Kidney (tissue), 14 donors: ENCODE data around the gene SLC25A48. TPM values are rescaled to one million over a fixed set of nuclear protein-coding genes. Genes with fewer than 3 reads are reported as not detected.

Experiments
- DNase-seq, 5 donors: peaks; one replicate each; pipeline ENCODE4 v3.0.0-alpha.2; 2013 to 2020
- FAIRE-seq: peaks from 2 replicates; lab custom pipeline; 2012; peaks lifted over from hg19 to GRCh38; lab: Jason Lieb, UNC
- H3K27ac ChIP-seq, 2 donors: one replicate each; pipeline ENCODE4 v1.7.0; 2013; ENCODE audit warnings: low read depth in 2 of 2, low read length in 2 of 2, inconsistent platforms in 1 of 2
- H3K27me3 ChIP-seq: one replicate; pipeline ENCODE4 v1.7.1; 2013; ENCODE audit warnings: low read length, inconsistent platforms; ENCODE audit not compliant: control insufficient read depth, insufficient read depth
- H3K36me3 ChIP-seq, 3 donors: one replicate each; pipeline versions ENCODE4 v1.7.0 to v1.7.1; 2013; ENCODE audit warnings: low read length in 3 of 3, control low read depth in 1 of 3, inconsistent platforms in 1 of 3; ENCODE audit not compliant: insufficient read depth in 3 of 3, control insufficient read depth in 2 of 3
- H3K4me1 ChIP-seq, 3 donors: one replicate each; pipeline versions ENCODE4 v1.7.0 to v1.7.1; 2013; ENCODE audit warnings: low read length in 3 of 3, inconsistent platforms in 1 of 3, low read depth in 1 of 3; ENCODE audit not compliant: control insufficient read depth in 2 of 3, insufficient read depth in 2 of 3
- H3K4me3 ChIP-seq, 3 donors: one replicate each; pipeline versions ENCODE4 v1.7.0 to v1.8.1; 2013; ENCODE audit warnings: low read length in 3 of 3, control low read depth in 1 of 3, inconsistent platforms in 1 of 3
- H3K9ac ChIP-seq, 3 donors: one replicate each; pipeline versions ENCODE4 v1.7.0 to v1.7.1; 2013; ENCODE audit warnings: low read length in 3 of 3, control low read depth in 1 of 3, inconsistent platforms in 1 of 3
- H3K9me3 ChIP-seq, 3 donors: one replicate each; pipeline versions ENCODE4 v1.7.0 to v1.7.1; 2013; ENCODE audit warnings: low read length in 3 of 3, control low read depth in 1 of 3, inconsistent platforms in 1 of 3; ENCODE audit not compliant: control insufficient read depth in 2 of 3, insufficient read depth in 1 of 3
- intact Hi-C: fragments of 100-400 bp; cut with DNase I; formaldehyde crosslinking; loops from one replicate; pipeline ENCODE4 v1.11.1; 2022
- polyA plus RNA-seq: library from polyadenylated mRNA; stranded (reverse); fragments of 350-450 nt; fragmentation: Illumina TruSeq; extraction: RNeasy Lipid Tissue Mini Kit (QIAGEN cat#74804); gene quantifications from one replicate; pipeline ENCODE4 v1.2.3, GENCODE V29; 2014; ENCODE audit warnings: low read depth, low replicate concordance; ENCODE audit not compliant: insufficient read depth
- total RNA-seq: library from RNA; stranded (reverse); fragmentation: NEBNext Ultra II Directional; extraction: Animal tissue kit (Norgen Biotek cat#: 25700); gene quantifications from one replicate; pipeline ENCODE4 v1.2.1, GENCODE V29; 2021
- TF ChIP-seq, protein P1 (sequence below): IDR thresholded peaks from 3 replicates; pipeline ENCODE4 v1.5.1; 2012; ENCODE audit warnings: mild to moderate bottlenecking, moderate library complexity, borderline replicate concordance; ENCODE audit not compliant: insufficient read depth; ENCODE audit errors: extremely low read depth
- donor health status: control.
- donor health status: control.
- donor health status: control.
- donor health status: control.
- donor health status: control.
- donor health status: DM: yes; HTN: yes; CAD: no.
- donor health status: Normal renal cell carcinoma (clear cell type).

SLC25A48 gene
- total and polyA plus RNA-seq, 2 donors from 2014 or later: 1.7 to 10.4 TPM

DNA sequence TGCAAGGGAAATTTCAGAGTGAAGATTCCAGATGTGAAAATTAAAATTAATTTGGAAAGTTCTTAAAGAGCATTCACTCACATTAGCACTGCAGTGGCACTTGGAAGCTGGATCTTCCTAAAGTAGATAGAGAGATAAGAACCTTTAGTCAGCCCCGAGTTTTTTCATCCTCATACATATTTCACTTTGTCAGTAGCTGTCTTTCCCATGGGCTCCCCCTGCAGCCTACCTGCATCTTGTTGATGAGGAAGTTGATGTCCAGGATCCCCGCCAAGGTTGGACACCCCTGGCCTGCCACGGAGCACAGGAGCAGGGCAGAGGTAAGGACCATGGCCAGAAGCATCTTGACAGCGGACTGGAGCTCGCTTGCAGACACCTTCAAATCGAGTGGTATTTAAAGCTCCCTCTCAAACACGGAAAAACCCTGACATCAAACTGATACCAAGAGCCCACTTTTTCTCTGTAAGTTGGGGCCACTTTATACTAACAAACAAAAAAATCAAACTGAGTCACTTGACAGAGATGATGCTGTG is 61.1 kb downstream of the SLC25A48 start, which contains the start of gene IL9:
Gene IL9, minus strand, starts transcription at position 368 of the 533 bp plus-strand sequence. Its CDS starts 25 bp downstream, at position 343.
- intact Hi-C loops: no loop called here

DNA sequence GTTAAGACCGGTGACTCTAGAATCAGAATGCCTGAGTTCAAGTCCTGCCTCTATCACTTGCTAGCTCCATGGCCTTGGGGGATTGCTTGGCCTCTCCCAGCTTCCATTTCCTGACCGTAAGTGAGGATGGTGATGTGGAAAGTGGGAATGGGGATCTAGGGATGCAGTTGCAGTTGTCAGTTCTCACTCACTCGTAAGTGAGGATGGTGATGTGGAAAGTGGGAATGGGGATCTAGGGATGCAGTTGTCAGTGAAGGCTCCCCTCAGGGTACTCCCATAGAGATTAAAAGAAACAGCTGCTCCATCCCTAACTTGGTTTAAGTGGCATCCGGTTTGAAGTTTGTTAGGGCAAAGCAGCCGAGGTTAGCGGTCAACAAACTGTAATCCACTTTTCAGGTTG is 64.2 kb downstream of the SLC25A48 start:
- FAIRE-seq: no peak
- intact Hi-C loops: no loop called here

More for the DNA sequence above, 61.1 kb downstream of the SLC25A48 start, which contains the start of gene IL9:
- H3K9me3 ChIP-seq: no peaks in the 10 kb centered on the region
- H3K4me3 ChIP-seq: no peak within 1 kb of the TSS
- no peaks in the 10 kb centered on the region for H3K27me3 ChIP-seq
- H3K9ac ChIP-seq: no peak within 1 kb of the TSS
- H3K36me3 ChIP-seq: no peaks in the 10 kb centered on the region
- TF ChIP-seq, protein P1, sequence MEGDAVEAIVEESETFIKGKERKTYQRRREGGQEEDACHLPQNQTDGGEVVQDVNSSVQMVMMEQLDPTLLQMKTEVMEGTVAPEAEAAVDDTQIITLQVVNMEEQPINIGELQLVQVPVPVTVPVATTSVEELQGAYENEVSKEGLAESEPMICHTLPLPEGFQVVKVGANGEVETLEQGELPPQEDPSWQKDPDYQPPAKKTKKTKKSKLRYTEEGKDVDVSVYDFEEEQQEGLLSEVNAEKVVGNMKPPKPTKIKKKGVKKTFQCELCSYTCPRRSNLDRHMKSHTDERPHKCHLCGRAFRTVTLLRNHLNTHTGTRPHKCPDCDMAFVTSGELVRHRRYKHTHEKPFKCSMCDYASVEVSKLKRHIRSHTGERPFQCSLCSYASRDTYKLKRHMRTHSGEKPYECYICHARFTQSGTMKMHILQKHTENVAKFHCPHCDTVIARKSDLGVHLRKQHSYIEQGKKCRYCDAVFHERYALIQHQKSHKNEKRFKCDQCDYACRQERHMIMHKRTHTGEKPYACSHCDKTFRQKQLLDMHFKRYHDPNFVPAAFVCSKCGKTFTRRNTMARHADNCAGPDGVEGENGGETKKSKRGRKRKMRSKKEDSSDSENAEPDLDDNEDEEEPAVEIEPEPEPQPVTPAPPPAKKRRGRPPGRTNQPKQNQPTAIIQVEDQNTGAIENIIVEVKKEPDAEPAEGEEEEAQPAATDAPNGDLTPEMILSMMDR: no peak
- FAIRE-seq: no peak
- DNase-seq: no peak
- H3K4me1 ChIP-seq: peaks cover 0 to 2% (median 0%) of the 10 kb centered on the region in 3 donors
- H3K27ac ChIP-seq: no peak within 1 kb of the TSS

DNA sequence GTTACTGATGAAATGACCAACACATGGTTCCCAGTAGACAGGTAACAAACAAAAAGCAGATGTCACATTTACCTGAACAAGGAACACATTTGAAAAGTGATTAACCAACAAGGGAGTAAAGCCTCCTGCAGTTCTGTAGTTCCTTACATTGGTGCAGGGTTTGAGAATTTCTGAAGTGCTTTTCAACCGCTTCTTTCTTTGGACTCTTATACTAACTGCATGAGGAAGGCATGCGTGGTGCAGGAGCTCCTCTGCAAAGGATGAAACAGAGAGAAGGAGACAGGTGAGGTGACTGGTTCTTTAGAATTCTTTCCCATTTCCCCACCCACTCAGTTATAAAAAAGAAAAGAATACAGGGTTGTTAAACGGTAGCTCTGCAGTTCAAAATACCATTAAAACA is 65.8 kb downstream of the SLC25A48 start:
- no peaks in the 10 kb centered on the region for H3K27me3 ChIP-seq
- DNase-seq (no peak), FAIRE-seq (no peak)
- no peaks in the 10 kb centered on the region for H3K36me3 ChIP-seq
- H3K4me1 ChIP-seq: no peaks in the 10 kb centered on the region
- no peaks in the 10 kb centered on the region for H3K9me3 ChIP-seq
- intact Hi-C loops: no loop called here
- H3K9ac ChIP-seq: no peak overlapping the region
- TF ChIP-seq, protein P1: no peak
- no peak overlapping the region for H3K4me3 ChIP-seq
- H3K27ac ChIP-seq: no peak overlapping the region

More for the DNA sequence above, 64.2 kb downstream of the SLC25A48 start:
- H3K27ac ChIP-seq: no peak overlapping the region
- H3K4me3 ChIP-seq: no peak overlapping the region
- no peaks in the 10 kb centered on the region for H3K4me1 ChIP-seq
- TF ChIP-seq, protein P1: no peak
- H3K9me3 ChIP-seq: no peaks in the 10 kb centered on the region
- no peak for DNase-seq
- H3K27me3 ChIP-seq: no peaks in the 10 kb centered on the region
- H3K36me3 ChIP-seq: no peaks in the 10 kb centered on the region
- no peak overlapping the region for H3K9ac ChIP-seq

DNA sequence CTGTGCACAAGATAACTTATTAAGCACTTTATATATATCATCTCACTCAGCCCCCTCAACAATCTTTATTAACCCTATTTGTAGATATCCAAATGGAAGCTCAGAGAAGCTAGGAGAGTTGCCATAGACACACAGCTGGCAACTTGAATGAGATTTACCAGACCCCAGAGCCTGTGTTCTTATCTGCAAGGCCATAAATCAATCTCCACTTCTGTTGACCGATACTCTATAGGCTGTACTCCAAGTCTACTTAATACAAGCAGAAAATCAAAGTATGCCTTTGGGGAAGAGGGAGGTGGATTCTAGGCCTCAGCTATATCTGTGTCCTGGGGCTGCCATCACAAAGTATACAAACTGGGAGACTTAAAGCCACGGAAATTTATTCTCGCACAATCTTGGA is 67.2 kb downstream of the SLC25A48 start:
- H3K9ac ChIP-seq: no peak overlapping the region
- no peak for DNase-seq
- intact Hi-C loops: no loop called here
- H3K27ac ChIP-seq: no peak overlapping the region
- no peaks in the 10 kb centered on the region for H3K4me1 ChIP-seq
- H3K27me3 ChIP-seq: no peaks in the 10 kb centered on the region
- H3K36me3 ChIP-seq: no peaks in the 10 kb centered on the region
- H3K9me3 ChIP-seq: no peaks in the 10 kb centered on the region
- FAIRE-seq: no peak
- TF ChIP-seq, protein P1: no peak
- H3K4me3 ChIP-seq: no peak overlapping the region
